Type B pancreatic cell (in vitro differentiated cells): ENCODE data around the gene ESRRG. TPM values are rescaled to one million over a fixed set of nuclear protein-coding genes. Genes with fewer than 3 reads are reported as not detected.
A peak's percentile ranks its signal among the peaks of the same experiment; 100 is the strongest.

Experiments used
- DNase-seq: peaks from one replicate; pipeline ENCODE4 v3.0.0; 2021; ENCODE audit warnings: mixed read lengths; ENCODE audit not compliant: unreplicated experiment; ENCODE audit errors: extremely low spot score
- H3K27ac Mint-ChIP-seq: 2 replicates; pipeline ENCODE4 v1.8.0; 2021; ENCODE audit warnings: mild to moderate bottlenecking, mixed read lengths
- H3K27me3 Mint-ChIP-seq: 2 replicates; pipeline ENCODE4 v1.8.0; 2021; ENCODE audit warnings: mixed read lengths
- H3K36me3 Mint-ChIP-seq: 2 replicates; pipeline ENCODE4 v1.8.0; 2021; ENCODE audit warnings: mixed read lengths
- H3K4me1 Mint-ChIP-seq: one replicate; pipeline ENCODE4 v1.8.0; 2021; ENCODE audit warnings: mixed read lengths; ENCODE audit not compliant: unreplicated experiment
- H3K4me3 Mint-ChIP-seq: 2 replicates; pipeline ENCODE4 v1.8.0; 2021; ENCODE audit warnings: mild to moderate bottlenecking, mixed read lengths
- H3K9me3 Mint-ChIP-seq: 2 replicates; pipeline ENCODE4 v1.8.0; 2021; ENCODE audit warnings: mixed read lengths
- total RNA-seq: library from RNA; stranded (reverse); gene quantifications from 2 replicates; pipeline ENCODE4 v1.2.1, GENCODE V29; 2021; ENCODE audit warnings: low replicate concordance
- TF ChIP-seq, protein P1 (sequence below): fragments of 200-600 bp; sonication (generic); conservative IDR thresholded peaks from 2 replicates; pipeline ENCODE4 v1.5.0; 2021; ENCODE audit warnings: antibody characterized with exemption, mild to moderate bottlenecking

The ESRRG gene
- total RNA-seq, 1 donor from 2014 or later, result 26.2 TPM

DNA sequence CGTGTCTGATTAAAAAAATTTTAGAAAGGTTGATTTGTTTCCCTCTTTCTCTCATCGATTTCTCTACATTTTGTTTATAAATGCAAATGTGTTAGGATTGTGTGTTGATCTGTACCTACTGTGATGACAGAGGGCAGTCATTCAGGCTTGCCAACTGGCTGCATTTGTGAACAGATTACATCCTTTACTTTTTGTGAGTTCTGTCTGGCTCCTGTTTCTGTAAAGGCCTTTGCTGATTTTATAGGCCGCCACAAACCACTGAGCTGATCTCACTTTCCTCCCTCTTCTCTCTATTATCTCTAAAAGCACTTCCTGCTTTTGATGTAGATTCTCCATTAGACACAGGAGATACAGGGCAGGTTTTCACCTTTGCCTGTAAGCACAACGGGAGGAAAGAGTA, 106.8 kb downstream of the ESRRG start:
- H3K27ac Mint-ChIP-seq, result no peak overlapping the region
- no peaks in the 10 kb centered on the region for H3K9me3 Mint-ChIP-seq

DNA sequence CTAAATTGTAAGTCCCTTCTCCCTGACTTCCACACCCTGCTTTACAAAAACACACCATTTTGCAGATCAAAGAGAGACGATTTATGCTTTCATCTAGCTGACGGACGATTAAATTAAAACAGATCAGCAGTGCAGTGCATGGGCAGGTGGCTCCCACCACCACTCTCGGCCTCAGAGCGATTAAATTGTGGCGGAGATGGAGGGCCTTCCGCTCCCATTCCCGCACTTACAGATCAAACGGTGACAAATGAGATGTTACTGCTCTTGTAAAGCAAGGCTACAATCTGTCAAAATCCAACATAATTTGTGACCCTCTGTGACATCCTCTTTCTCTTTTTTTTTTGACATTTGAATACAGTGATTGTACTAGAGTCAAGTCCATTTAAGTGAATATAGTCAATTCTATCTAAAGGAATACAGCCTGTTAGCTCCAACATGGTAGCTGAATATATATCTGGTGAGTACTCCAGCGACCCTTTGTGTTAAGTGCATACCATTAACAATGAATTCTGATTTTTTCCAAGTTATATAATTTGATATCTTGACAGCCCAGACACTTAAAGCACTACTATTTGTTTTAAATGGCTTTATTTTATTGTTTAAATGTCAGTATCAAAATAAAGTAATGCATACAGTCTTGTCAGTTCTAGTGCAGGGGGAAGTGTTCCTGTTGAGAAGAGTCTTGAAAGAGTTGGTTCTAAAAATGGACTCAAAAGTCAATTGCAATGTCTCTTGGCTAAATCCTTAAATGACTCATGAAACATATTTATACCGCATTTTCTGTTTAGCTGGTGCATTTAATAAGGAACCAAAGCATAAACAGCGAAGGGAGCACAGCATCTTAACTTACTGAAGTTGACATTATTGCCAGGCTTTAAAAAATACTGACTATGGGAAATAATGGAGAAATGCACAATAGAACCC, 109.0 kb downstream of the ESRRG start:
- Mint-ChIP-seq H3K27ac (peak overlapping the region; percentile 11), H3K36me3 (peaks cover 3% of the 10 kb centered on the region), H3K4me1 (peaks cover 9% of the 10 kb centered on the region), H3K27me3 (no peaks in the 10 kb centered on the region), H3K4me3 (peak overlapping the region; percentile 24), H3K9me3 (no peaks in the 10 kb centered on the region)
- TF ChIP-seq, protein P1, sequence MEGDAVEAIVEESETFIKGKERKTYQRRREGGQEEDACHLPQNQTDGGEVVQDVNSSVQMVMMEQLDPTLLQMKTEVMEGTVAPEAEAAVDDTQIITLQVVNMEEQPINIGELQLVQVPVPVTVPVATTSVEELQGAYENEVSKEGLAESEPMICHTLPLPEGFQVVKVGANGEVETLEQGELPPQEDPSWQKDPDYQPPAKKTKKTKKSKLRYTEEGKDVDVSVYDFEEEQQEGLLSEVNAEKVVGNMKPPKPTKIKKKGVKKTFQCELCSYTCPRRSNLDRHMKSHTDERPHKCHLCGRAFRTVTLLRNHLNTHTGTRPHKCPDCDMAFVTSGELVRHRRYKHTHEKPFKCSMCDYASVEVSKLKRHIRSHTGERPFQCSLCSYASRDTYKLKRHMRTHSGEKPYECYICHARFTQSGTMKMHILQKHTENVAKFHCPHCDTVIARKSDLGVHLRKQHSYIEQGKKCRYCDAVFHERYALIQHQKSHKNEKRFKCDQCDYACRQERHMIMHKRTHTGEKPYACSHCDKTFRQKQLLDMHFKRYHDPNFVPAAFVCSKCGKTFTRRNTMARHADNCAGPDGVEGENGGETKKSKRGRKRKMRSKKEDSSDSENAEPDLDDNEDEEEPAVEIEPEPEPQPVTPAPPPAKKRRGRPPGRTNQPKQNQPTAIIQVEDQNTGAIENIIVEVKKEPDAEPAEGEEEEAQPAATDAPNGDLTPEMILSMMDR, result no peak
- no peak for DNase-seq

More for the DNA sequence above, 106.8 kb downstream of the ESRRG start:
- Mint-ChIP-seq H3K4me1 (peaks cover 9% of the 10 kb centered on the region), H3K4me3 (peak overlapping the region; percentile 35), H3K36me3 (peaks cover 3% of the 10 kb centered on the region), H3K27me3 (no peaks in the 10 kb centered on the region)
- TF ChIP-seq, protein P1, result no peak
- no peak for DNase-seq

DNA sequence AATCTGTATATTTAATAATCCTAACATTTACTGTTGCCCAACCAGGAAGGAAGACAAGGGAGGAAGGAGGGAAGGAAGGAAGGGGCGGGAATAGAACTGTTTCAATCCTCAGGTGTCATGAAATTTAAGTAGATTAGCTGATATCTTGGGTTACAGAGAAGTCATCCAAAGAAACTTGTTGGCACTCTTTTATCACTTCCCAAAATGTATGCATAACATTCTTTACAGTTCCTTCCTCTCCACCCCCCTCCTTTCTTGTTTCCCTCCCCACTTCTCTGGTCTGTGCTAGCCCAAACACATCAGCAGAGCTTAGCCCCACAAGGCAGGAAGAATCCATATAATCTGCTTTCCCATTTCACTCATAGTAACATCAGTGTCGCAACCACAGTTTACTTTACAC, 110.9 kb downstream of the ESRRG start:
- no peak for DNase-seq
- Mint-ChIP-seq H3K9me3 (no peaks in the 10 kb centered on the region), H3K36me3 (peaks cover 3% of the 10 kb centered on the region), H3K4me3 (no peak overlapping the region), H3K27ac (no peak overlapping the region), H3K27me3 (no peaks in the 10 kb centered on the region), H3K4me1 (peaks cover 9% of the 10 kb centered on the region)
- TF ChIP-seq, protein P1, result no peak

DNA sequence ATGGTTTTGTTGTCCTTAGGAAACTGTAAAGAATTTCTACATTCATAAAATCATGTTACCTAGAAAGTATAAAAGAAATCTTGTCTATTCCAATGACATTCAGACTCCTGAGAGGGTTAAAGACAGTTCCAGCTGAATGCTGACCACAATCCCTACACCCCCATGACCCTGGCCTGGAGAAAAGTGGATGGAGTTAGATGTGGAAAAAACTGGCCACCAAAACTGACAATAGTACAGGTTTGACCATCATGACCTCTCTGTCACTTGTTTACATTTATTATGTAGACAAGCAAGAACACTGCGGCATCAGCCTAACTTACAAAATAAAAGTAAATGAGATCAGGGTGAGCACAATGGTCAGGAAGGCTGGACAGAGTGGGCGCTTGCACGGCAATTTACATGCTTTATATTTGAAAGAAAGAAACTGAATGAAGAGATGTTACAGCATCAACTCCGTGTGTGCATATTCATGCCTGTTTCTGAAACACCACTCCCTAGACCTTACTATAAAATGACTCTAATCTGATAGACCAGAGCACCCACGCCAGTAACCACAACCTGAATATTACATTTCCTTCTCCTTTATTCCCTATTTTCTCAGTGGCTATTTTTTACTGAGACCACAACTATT, 116.0 kb downstream of the ESRRG start:
- H3K9me3 Mint-ChIP-seq, result no peaks in the 10 kb centered on the region
- TF ChIP-seq, protein P1, result no peak

DNA sequence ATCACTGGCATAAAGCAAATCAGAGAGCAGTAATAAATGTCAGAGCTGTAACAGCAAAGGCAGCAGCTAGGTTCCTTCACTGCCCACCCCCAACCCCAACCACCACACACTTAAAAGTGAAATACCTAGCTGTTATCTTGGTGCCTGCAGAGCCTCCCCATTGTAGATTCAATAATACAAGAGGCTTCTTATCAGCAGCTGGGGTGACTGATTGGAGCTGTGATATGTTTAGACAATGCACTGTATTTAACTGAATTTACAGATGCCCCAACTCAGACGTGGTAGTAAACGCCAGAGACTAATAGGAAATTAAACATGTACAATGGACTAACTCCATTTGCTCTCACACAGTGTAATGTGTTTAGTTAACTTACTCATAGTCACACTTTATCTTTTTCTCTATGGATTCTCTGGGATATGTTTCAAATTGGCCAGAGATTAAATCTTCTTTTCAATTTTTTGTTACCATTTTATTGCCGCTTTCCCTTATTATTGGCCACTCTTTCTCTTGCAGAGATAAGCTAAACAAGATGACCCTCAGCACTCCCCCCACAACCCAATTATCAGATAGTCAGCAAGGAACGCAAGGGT, 117.1 kb downstream of the ESRRG start:
- H3K4me1 Mint-ChIP-seq, result peaks cover 13% of the 10 kb centered on the region

More for the DNA sequence above, 116.0 kb downstream of the ESRRG start:
- no peak for DNase-seq
- H3K27me3 Mint-ChIP-seq, result no peaks in the 10 kb centered on the region
- no peaks in the 10 kb centered on the region for H3K36me3 Mint-ChIP-seq
- H3K27ac Mint-ChIP-seq, result no peak overlapping the region
- H3K4me1 Mint-ChIP-seq, result peaks cover 10% of the 10 kb centered on the region
- no peak overlapping the region for H3K4me3 Mint-ChIP-seq

More for the DNA sequence above, 117.1 kb downstream of the ESRRG start:
- Mint-ChIP-seq H3K4me3 (no peak overlapping the region), H3K27me3 (no peaks in the 10 kb centered on the region), H3K27ac (no peak overlapping the region), H3K9me3 (no peaks in the 10 kb centered on the region), H3K36me3 (no peaks in the 10 kb centered on the region)
- DNase-seq, result no peak
- TF ChIP-seq, protein P1, result no peak
